ENCODE measurements around the gene TMEM175.

GRCh38 chr4:993111-994029 lies 61.1 kb downstream of the TMEM175 start, which contains the start of gene SLC26A1:
- TF ChIP-seq MAZ (IDR thresholded peaks at IDR 0.05; ENCODE audit: borderline replicate concordance, low read depth, low read length) = no peak
- no peak for TF ChIP-seq POLR2A (IDR thresholded peaks at IDR 0.05; ENCODE audit: low read depth, low read length)
- TF ChIP-seq CTCF (conservative IDR thresholded peaks at IDR 0.05; ENCODE audit: low read depth, low read length) = no peak
- no peak for TF ChIP-seq CEBPB (IDR thresholded peaks at IDR 0.05; ENCODE audit: low read depth, low read length)
